HepG2 (cell line): Measurements from ENCODE around the gene SLC25A45. TPM values are rescaled to one million over a fixed set of nuclear protein-coding genes. Genes with fewer than 3 reads are reported as not detected.

Experiments used
- ATAC-seq: fragments of 200-7000 bp; cut with Tn5 transposase; 3 replicates; pipeline ENCODE4 v1.9.1; 2020; ENCODE audit warnings: mild to moderate bottlenecking, moderate library complexity
- BruUV-seq: library from RNA; stranded (reverse); fragments of 400-500 nt; replicated peaks from 2 replicates; lab custom pipeline; 2021; lab: Mats Ljungman, UMichigan
- CTCF ChIA-PET: fragments of 300-600 bp; formaldehyde crosslinking; extraction: SDS; loops from one replicate; lab custom pipeline; 2021; ENCODE audit warnings: low total read pairs, inconsistent platforms, low intra/inter-chr PET ratio; lab: Yijun Ruan, JAX
- POLR2A ChIA-PET: fragments of 350-600 bp; sonication (Branson Sonifier 250); formaldehyde crosslinking; loops from one replicate; lab custom pipeline; 2020; ENCODE audit warnings: antibody characterized with exemption, inconsistent platforms; lab: Yijun Ruan, JAX
- DNase-seq: peaks from one replicate; pipeline ENCODE4 v3.0.0-alpha.2; 2015; ENCODE audit warnings: low spot score
- FAIRE-seq: peaks from 3 replicates; lab custom pipeline; 2011; peaks lifted over from hg19 to GRCh38; lab: Jason Lieb, UNC
- H2AFZ ChIP-seq: one replicate; pipeline ENCODE4 v1.6.1; 2011; ENCODE audit warnings: low read length, inconsistent platforms
- H3K27ac ChIP-seq: fragments of 300-600 bp; 3 replicates; pipeline ENCODE4 v1.8.0; 2011; ENCODE audit warnings: mixed run types, mild to moderate bottlenecking, mixed read lengths, low read length, inconsistent platforms; ENCODE audit not compliant: insufficient read depth; ENCODE audit errors: extremely low read length
- H3K27me3 ChIP-seq, 2 experiments: fragments of 200-600 bp in 1 of 2; 2 replicates in 1 of 2; 3 replicates in 1 of 2; pipeline versions ENCODE4 v1.6.0 to v1.8.0; 2011; ENCODE audit warnings: low read length in 2 of 2, mild to moderate bottlenecking in 2 of 2, moderate library complexity in 2 of 2, inconsistent platforms in 1 of 2; ENCODE audit not compliant: insufficient read depth in 2 of 2, control insufficient read depth in 1 of 2
- H3K36me3 ChIP-seq, 2 experiments: fragments of 200-600 bp in 1 of 2; replicated peaks in 1 of 2; 2 replicates in 1 of 2; 3 replicates in 1 of 2; pipeline versions ENCODE4 v1.5.1 to v1.8.0; 2011; ENCODE audit warnings: low read length in 2 of 2, inconsistent platforms in 1 of 2; ENCODE audit not compliant: insufficient read depth in 2 of 2, control insufficient read depth in 1 of 2
- H3K4me1 ChIP-seq: 2 replicates; pipeline ENCODE4 v1.5.1; 2012; ENCODE audit warnings: low read length, inconsistent platforms; ENCODE audit not compliant: insufficient read depth
- H3K4me2 ChIP-seq: 2 replicates; pipeline ENCODE4 v1.6.0; 2011; ENCODE audit warnings: low read depth, low read length, inconsistent platforms
- H3K4me3 ChIP-seq, 3 experiments: fragments of 200-600 bp in 1 of 3; sonication (generic), shearing (Covaris generic) in 1 of 3; replicated peaks in 1 of 3; 2 replicates each; pipeline ENCODE4 v1.5.1; 2011 to 2016; ENCODE audit warnings: low read length in 3 of 3, inconsistent platforms in 2 of 3, low read depth in 2 of 3, mild to moderate bottlenecking in 2 of 3, control low read depth in 1 of 3, mixed read lengths in 1 of 3; ENCODE audit not compliant: insufficient read depth in 1 of 3
- H3K79me2 ChIP-seq: one replicate; pipeline ENCODE4 v1.6.1; 2011; ENCODE audit warnings: low read length, inconsistent platforms; ENCODE audit not compliant: insufficient read depth
- H3K9ac ChIP-seq: 2 replicates; pipeline ENCODE4 v1.6.0; 2011; ENCODE audit warnings: mild to moderate bottlenecking, low read depth, low read length, inconsistent platforms; ENCODE audit not compliant: insufficient read depth
- H3K9me3 ChIP-seq: 2 replicates; pipeline ENCODE4 v1.5.1; 2012; ENCODE audit warnings: mild to moderate bottlenecking, low read length
- H4K20me1 ChIP-seq: 2 replicates; pipeline ENCODE4 v1.6.0; 2011; ENCODE audit warnings: inconsistent platforms, mild to moderate bottlenecking, low read length, moderate library complexity; ENCODE audit not compliant: insufficient read depth
- GATA4 ChIP-seq: sonication (generic); IDR thresholded peaks from 2 replicates; pipeline ENCODE4 v1.6.1; 2016; ENCODE audit warnings: antibody characterized with exemption, low read depth, borderline replicate concordance
- GPN1 ChIP-seq: sonication (generic); formaldehyde crosslinking; IDR thresholded peaks from 2 replicates; pipeline ENCODE4 v1.5.1; 2020; ENCODE audit warnings: missing genetic modification reagents, borderline replicate concordance
- IKZF4 ChIP-seq: sonication (generic); formaldehyde crosslinking; IDR thresholded peaks from 2 replicates; pipeline ENCODE4 v1.5.1; 2020; ENCODE audit warnings: borderline replicate concordance, mild to moderate bottlenecking, low read depth, missing genetic modification reagents; ENCODE audit errors: not compliant biosample characterization
- KAT8 ChIP-seq: IDR thresholded peaks from 2 replicates; pipeline ENCODE4 v1.6.1; 2016; ENCODE audit warnings: missing genetic modification reagents, missing compliant biosample characterization
- POLR2AphosphoS5 ChIP-seq: IDR thresholded peaks from 2 replicates; pipeline ENCODE4 v1.6.1; 2012; ENCODE audit warnings: low read depth, low read length
- SAP130 ChIP-seq: IDR thresholded peaks from 2 replicates; pipeline ENCODE4 v1.6.1; 2016; ENCODE audit warnings: low read depth
- SP5 ChIP-seq: IDR thresholded peaks from 2 replicates; pipeline ENCODE4 v1.6.1; 2016; ENCODE audit warnings: low read depth, borderline replicate concordance
- ZFX ChIP-seq: sonication (generic); formaldehyde crosslinking; IDR thresholded peaks from 2 replicates; pipeline ENCODE4 v1.4.0; 2020; ENCODE audit warnings: mild to moderate bottlenecking, low read depth, missing genetic modification reagents, moderate library complexity
- ZNF567 ChIP-seq: sonication (generic); formaldehyde crosslinking; IDR thresholded peaks from 2 replicates; pipeline ENCODE4 v1.8.1; 2023; ENCODE audit warnings: mild to moderate bottlenecking, missing genetic modification reagents, borderline replicate concordance
- ZNF572 ChIP-seq: sonication (generic); formaldehyde crosslinking; IDR thresholded peaks from 2 replicates; pipeline ENCODE4 v1.5.1; 2020; ENCODE audit warnings: mild to moderate bottlenecking, missing genetic modification reagents
- ZNF605 ChIP-seq: sonication (generic); formaldehyde crosslinking; IDR thresholded peaks from 2 replicates; pipeline ENCODE4 v1.8.0; 2022; ENCODE audit warnings: mild to moderate bottlenecking, missing genetic modification reagents
- ZNF746 ChIP-seq: sonication (generic); formaldehyde crosslinking; IDR thresholded peaks from 2 replicates; pipeline ENCODE4 v1.8.0; 2022; ENCODE audit warnings: mild to moderate bottlenecking, missing genetic modification reagents
- ZNF891 ChIP-seq: sonication (generic); formaldehyde crosslinking; IDR thresholded peaks from 2 replicates; pipeline ENCODE4 v1.5.0; 2020; ENCODE audit warnings: mild to moderate bottlenecking, missing genetic modification reagents
- WGBS: methylation state at CpG from one replicate; pipeline ENCODE4 v1.1.6; 2017; ENCODE audit warnings: low lambda C conversion rate; 5-methylcytosine and 5-hydroxymethylcytosine counted together
- in situ Hi-C: cut with HindIII; loops from 2 replicates; pipeline ENCODE4 v1.10.0; 2017; ENCODE audit warnings: low pct_unique_long_range_greater_than_20kb; ENCODE audit not compliant: extremely low pct_ligation_motif_present
- intact Hi-C: fragments of 100-400 bp; cut with micrococcal nuclease; formaldehyde crosslinking; loops from one replicate; pipeline ENCODE4 v1.10.0; 2022; ENCODE audit not compliant: unreplicated experiment
- polyA plus RNA-seq, 8 experiments: library from polyadenylated mRNA; depleted of rRNA in 3 of 8; stranded (reverse) in 7 of 8; unstranded in 1 of 8; fragments of >200 nt; fragmentation: Illumina TruSeq in 4 of 8; extraction: Trizol in 4 of 8; gene quantifications; 2 replicates each; pipeline versions ENCODE4 v1.2.1 to v1.2.3, GENCODE V29; 2011 to 2016; ENCODE audit warnings: low read depth in 4 of 8, missing spikeins in 1 of 8, mixed read lengths in 1 of 8; ENCODE audit not compliant: insufficient read depth in 1 of 8
- total RNA-seq, 5 experiments: library from RNA; depleted of rRNA; stranded (reverse); fragments of >200 nt; fragmentation: Illumina TruSeq; extraction: Trizol; gene quantifications; 2 replicates each; pipeline ENCODE4 v1.2.3, GENCODE V29; 2016; ENCODE audit warnings: low read depth in 1 of 5
- TF ChIP-seq, protein P1 (sequence below): sonication (generic); IDR thresholded peaks from 2 replicates; pipeline ENCODE4 v1.6.1; 2016; ENCODE audit warnings: low read depth, borderline replicate concordance
- TF ChIP-seq, protein P2 (sequence below): IDR thresholded peaks from 2 replicates; pipeline ENCODE4 v1.6.1; 2016; ENCODE audit warnings: missing compliant biosample characterization, missing genetic modification reagents, borderline replicate concordance
- TF ChIP-seq, protein P3 (sequence below): sonication (generic); formaldehyde crosslinking; conservative IDR thresholded peaks from 2 replicates; pipeline ENCODE4 v1.4.0; 2020; ENCODE audit warnings: mild to moderate bottlenecking, missing genetic modification reagents, moderate library complexity

Gene SLC25A45
- total and polyA plus RNA-seq, 2 of the 13 experiments (the other 11 are each of a cell fraction or from before 2014, with no cell fraction given) = 1.2 to 3.4 TPM

DNA sequence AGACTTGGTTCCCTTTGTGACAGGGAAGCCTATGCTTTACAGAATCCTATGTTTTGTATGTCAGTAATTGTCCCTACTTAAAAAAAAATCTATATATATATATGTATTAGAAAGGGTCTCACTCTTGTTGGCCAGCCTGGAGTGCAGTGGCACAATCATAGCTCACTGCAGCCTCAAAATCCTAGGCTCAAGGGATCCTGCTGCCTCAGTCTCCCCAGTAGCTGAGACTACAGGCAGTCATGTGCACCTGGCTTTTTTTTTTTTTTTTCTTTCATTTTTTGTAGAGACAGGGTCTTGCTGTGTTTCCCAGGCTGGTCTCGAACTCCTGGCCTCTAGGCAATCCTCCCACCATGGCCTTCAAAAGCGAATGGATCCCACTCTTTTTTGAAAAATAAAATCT, 38.1 kb upstream of the SLC25A45 start (continued):
- no peak for TF ChIP-seq IKZF4 (CRISPR knock-in tag)

DNA sequence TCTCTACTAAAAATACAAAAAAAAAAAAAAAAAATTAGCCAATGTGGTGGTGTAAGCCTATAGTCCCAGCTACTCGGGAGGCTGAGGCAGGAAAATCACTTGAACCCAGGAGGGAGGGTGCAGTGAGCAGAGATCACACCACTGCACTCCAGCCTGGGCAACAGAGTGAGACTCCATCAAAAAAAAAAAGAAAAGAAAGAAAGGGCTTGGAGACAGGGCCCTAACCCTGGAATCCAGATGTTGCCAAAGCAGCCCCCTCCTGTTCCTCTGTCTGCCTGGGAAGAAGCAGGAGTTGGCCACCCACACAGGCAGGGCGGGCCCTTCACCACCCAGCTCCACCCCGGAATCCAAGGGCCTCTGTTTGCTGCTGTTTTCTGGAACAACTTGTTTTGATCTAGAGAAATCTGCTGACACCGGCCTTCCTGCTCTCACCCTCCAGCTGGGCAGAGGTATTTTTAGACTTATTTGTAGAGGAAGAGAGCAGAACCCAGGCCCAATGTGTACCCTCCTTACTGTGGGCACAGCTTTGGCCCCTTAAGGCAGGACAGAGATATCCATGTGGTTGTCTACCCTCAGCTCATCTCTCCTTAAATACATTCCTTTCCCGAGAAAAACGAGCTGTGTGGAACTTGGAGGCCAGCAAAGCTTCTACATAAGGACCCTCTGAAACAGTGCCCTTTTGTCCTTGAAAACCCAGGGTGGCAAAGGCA, 37.5 kb upstream of the SLC25A45 start:
- intact Hi-C loops = loop anchor here (5.0 kb wide), 1 partner anchor 92 kb away; no protein-coding TSS in a partner anchor
- peak overlapping the region; percentile 100 for H3K9ac ChIP-seq
- peak; percentile 26; the same call in 1 of the 2 replicates for TF ChIP-seq GATA4
- TF ChIP-seq, protein P1, sequence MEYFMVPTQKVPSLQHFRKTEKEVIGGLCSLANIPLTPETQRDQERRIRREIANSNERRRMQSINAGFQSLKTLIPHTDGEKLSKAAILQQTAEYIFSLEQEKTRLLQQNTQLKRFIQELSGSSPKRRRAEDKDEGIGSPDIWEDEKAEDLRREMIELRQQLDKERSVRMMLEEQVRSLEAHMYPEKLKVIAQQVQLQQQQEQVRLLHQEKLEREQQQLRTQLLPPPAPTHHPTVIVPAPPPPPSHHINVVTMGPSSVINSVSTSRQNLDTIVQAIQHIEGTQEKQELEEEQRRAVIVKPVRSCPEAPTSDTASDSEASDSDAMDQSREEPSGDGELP = peak; percentile 91; the same call in 1 of the 2 replicates
- peak; percentile 29; the same call in 1 of the 2 replicates for TF ChIP-seq ZFX (CRISPR knock-in tag)
- TF ChIP-seq KAT8 (CRISPR knock-in tag) = 0 out of 2 replicates have a peak, but pooled peaks have one; percentile 1
- no peak for TF ChIP-seq ZNF891 (CRISPR knock-in tag)
- TF ChIP-seq SP5 (CRISPR knock-in tag) = peak; percentile 96
- peak; percentile 92 for TF ChIP-seq SAP130 (CRISPR knock-in tag)
- TF ChIP-seq, protein P2, sequence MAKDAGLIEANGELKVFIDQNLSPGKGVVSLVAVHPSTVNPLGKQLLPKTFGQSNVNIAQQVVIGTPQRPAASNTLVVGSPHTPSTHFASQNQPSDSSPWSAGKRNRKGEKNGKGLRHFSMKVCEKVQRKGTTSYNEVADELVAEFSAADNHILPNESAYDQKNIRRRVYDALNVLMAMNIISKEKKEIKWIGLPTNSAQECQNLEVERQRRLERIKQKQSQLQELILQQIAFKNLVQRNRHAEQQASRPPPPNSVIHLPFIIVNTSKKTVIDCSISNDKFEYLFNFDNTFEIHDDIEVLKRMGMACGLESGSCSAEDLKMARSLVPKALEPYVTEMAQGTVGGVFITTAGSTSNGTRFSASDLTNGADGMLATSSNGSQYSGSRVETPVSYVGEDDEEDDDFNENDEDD (CRISPR knock-in tag) = peak; percentile 50; the same call in 1 of the 2 replicates
- TF ChIP-seq POLR2AphosphoS5 = peak; percentile 69
- no peak for TF ChIP-seq GPN1 (CRISPR knock-in tag)
- TF ChIP-seq ZNF746 = peak; percentile 53; the same call in 1 of the 2 replicates
- TF ChIP-seq ZNF567 = no peak
- TF ChIP-seq, protein P3, sequence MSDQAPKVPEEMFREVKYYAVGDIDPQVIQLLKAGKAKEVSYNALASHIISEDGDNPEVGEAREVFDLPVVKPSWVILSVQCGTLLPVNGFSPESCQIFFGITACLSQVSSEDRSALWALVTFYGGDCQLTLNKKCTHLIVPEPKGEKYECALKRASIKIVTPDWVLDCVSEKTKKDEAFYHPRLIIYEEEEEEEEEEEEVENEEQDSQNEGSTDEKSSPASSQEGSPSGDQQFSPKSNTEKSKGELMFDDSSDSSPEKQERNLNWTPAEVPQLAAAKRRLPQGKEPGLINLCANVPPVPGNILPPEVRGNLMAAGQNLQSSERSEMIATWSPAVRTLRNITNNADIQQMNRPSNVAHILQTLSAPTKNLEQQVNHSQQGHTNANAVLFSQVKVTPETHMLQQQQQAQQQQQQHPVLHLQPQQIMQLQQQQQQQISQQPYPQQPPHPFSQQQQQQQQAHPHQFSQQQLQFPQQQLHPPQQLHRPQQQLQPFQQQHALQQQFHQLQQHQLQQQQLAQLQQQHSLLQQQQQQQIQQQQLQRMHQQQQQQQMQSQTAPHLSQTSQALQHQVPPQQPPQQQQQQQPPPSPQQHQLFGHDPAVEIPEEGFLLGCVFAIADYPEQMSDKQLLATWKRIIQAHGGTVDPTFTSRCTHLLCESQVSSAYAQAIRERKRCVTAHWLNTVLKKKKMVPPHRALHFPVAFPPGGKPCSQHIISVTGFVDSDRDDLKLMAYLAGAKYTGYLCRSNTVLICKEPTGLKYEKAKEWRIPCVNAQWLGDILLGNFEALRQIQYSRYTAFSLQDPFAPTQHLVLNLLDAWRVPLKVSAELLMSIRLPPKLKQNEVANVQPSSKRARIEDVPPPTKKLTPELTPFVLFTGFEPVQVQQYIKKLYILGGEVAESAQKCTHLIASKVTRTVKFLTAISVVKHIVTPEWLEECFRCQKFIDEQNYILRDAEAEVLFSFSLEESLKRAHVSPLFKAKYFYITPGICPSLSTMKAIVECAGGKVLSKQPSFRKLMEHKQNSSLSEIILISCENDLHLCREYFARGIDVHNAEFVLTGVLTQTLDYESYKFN (CRISPR knock-in tag) = 0 out of 2 replicates have a peak, but pooled peaks have one; percentile 54
- TF ChIP-seq ZNF605 (CRISPR knock-in tag) = no peak
- TF ChIP-seq ZNF572 (CRISPR knock-in tag) = 0 out of 2 replicates have a peak, but pooled peaks have one; percentile 45

More for the DNA sequence above, 37.5 kb upstream of the SLC25A45 start:
- H3K36me3 ChIP-seq = no peaks in the 10 kb centered on the region; a peak in 1 of 5 replicates
- H3K27me3 ChIP-seq = no peaks in the 10 kb centered on the region; a peak in 1 of 5 replicates
- FAIRE-seq = peak; percentile 73
- peaks cover 61% of the 10 kb centered on the region for H3K79me2 ChIP-seq
- BruUV-seq = no TSS peak
- peak overlapping the region; percentile 66 to 87 (median 70) for H3K4me3 ChIP-seq
- DNase-seq = peak; percentile 92
- peak overlapping the region; percentile 100 for H3K27ac ChIP-seq
- 0% methylated on average over 4 of the region's 6 CpGs for WGBS
- peak; percentile 3; the same call in 2 of the 3 replicates for ATAC-seq
- H2AFZ ChIP-seq = no peak overlapping the region
- peak overlapping the region; percentile 99 for H3K4me2 ChIP-seq
- ChIA-PET CTCF (no interaction called here), POLR2A (interaction anchor here (0.7 to 17.8 kb wide), 30 partner anchors 7 to 298 kb away, joined by 3 to 952 read pairs (median 12); partner anchors contain the start of genes DPF2, FAU, FRMD8 and MALAT1)
- in situ Hi-C loops = loop anchor here (5.0 kb wide), 2 partner anchors 38 to 77 kb away; partner anchors contain the start of genes MALAT1 and SLC25A45
- peaks cover 23% of the 10 kb centered on the region for H4K20me1 ChIP-seq
- no peaks in the 10 kb centered on the region for H3K9me3 ChIP-seq
- peaks cover 58% of the 10 kb centered on the region for H3K4me1 ChIP-seq
